WTC11 (cell line): ENCODE measurements around the gene CRTC3. TPM values are rescaled to one million over a fixed set of nuclear protein-coding genes. Genes with fewer than 3 reads are reported as not detected.

Source experiments
- ATAC-seq: fragments of 200-7000 bp; cut with Tn5 transposase; 2 replicates; pipeline ENCODE4 v1.10.0; 2021; ENCODE audit warnings: mild to moderate bottlenecking, moderate library complexity
- CTCF ChIA-PET: fragments of 300-600 bp; sonication (Branson Sonifier 250); formaldehyde crosslinking; loops from one replicate; lab custom pipeline; 2021; ENCODE audit warnings: antibody characterized with exemption; lab: Charles Lee
- POLR2A ChIA-PET: fragments of 350-600 bp; sonication (Branson Sonifier 250); formaldehyde crosslinking; loops from one replicate; lab custom pipeline; 2021; ENCODE audit warnings: antibody characterized with exemption; lab: Charles Lee
- DNase-seq: peaks from one replicate; pipeline ENCODE4 v3.0.0; 2021; ENCODE audit warnings: low spot score
- H3K27ac Mint-ChIP-seq: 2 replicates; pipeline ENCODE4 v1.8.0; 2021; ENCODE audit warnings: mixed read lengths
- H3K27me3 Mint-ChIP-seq: 2 replicates; pipeline ENCODE4 v1.8.0; 2021; ENCODE audit warnings: low read depth, mild to moderate bottlenecking, moderate library complexity, mixed read lengths
- H3K36me3 Mint-ChIP-seq: 2 replicates; pipeline ENCODE4 v1.8.0; 2021; ENCODE audit warnings: mixed read lengths
- H3K4me1 Mint-ChIP-seq: 2 replicates; pipeline ENCODE4 v1.8.0; 2022; ENCODE audit warnings: mixed read lengths
- H3K4me3 Mint-ChIP-seq: 2 replicates; pipeline ENCODE4 v1.8.0; 2021; ENCODE audit warnings: mild to moderate bottlenecking, moderate library complexity, mixed read lengths
- H3K9me3 Mint-ChIP-seq: 2 replicates; pipeline ENCODE4 v1.8.0; 2021; ENCODE audit warnings: mixed read lengths
- E2F1 ChIP-seq: sonication (generic); formaldehyde crosslinking; IDR thresholded peaks from 2 replicates; pipeline ENCODE4 v1.8.0; 2022; ENCODE audit warnings: mild to moderate bottlenecking, missing genetic modification reagents
- EMX1 ChIP-seq: fragments of 250-450 bp; sonication (Bioruptor Pico); IDR thresholded peaks from 2 replicates; pipeline ENCODE4 v1.8.0; 2021; ENCODE audit warnings: mild to moderate bottlenecking
- GABPB1 ChIP-seq: sonication (generic); formaldehyde crosslinking; IDR thresholded peaks from 2 replicates; pipeline ENCODE4 v1.8.1; 2023; ENCODE audit warnings: mild to moderate bottlenecking, missing genetic modification reagents
- NFATC4 ChIP-seq: fragments of 250-450 bp; sonication (Bioruptor Pico); IDR thresholded peaks from 2 replicates; pipeline ENCODE4 v1.9.0; 2021; ENCODE audit warnings: mild to moderate bottlenecking
- NFE2L1 ChIP-seq: sonication (generic); formaldehyde crosslinking; IDR thresholded peaks from 2 replicates; pipeline ENCODE4 v1.8.1; 2023; ENCODE audit warnings: missing genetic modification reagents
- NFYB ChIP-seq: sonication (generic); formaldehyde crosslinking; conservative IDR thresholded peaks from 2 replicates; pipeline ENCODE4 v1.8.0; 2022; ENCODE audit warnings: low read depth, missing genetic modification reagents
- OVOL2 ChIP-seq: fragments of 250-450 bp; sonication (Bioruptor Pico); IDR thresholded peaks from 2 replicates; pipeline ENCODE4 v1.9.0; 2021; ENCODE audit warnings: mild to moderate bottlenecking, borderline replicate concordance
- PRDM15 ChIP-seq: sonication (generic); formaldehyde crosslinking; IDR thresholded peaks from 2 replicates; pipeline ENCODE4 v1.8.0; 2022; ENCODE audit warnings: missing genetic modification reagents
- RELA ChIP-seq: sonication (generic); formaldehyde crosslinking; IDR thresholded peaks from 2 replicates; pipeline ENCODE4 v1.8.1; 2022; ENCODE audit warnings: missing genetic modification reagents, mild to moderate bottlenecking, borderline replicate concordance
- SMAD4 ChIP-seq: sonication (generic); formaldehyde crosslinking; IDR thresholded peaks from 2 replicates; pipeline ENCODE4 v1.8.0; 2022; ENCODE audit warnings: mild to moderate bottlenecking, missing genetic modification reagents
- SOX15 ChIP-seq: fragments of 250-450 bp; sonication (Bioruptor Pico); IDR thresholded peaks from 2 replicates; pipeline ENCODE4 v1.9.0; 2021; ENCODE audit warnings: mild to moderate bottlenecking
- TEAD1 ChIP-seq: sonication (generic); formaldehyde crosslinking; IDR thresholded peaks from 2 replicates; pipeline ENCODE4 v1.8.0; 2022; ENCODE audit warnings: mild to moderate bottlenecking, missing genetic modification reagents
- ZMAT4 ChIP-seq: fragments of 250-450 bp; sonication (Bioruptor Pico); IDR thresholded peaks from 2 replicates; pipeline ENCODE4 v1.9.0; 2021; ENCODE audit warnings: mild to moderate bottlenecking
- ZNF396 ChIP-seq: fragments of 250-450 bp; sonication (Bioruptor Pico); IDR thresholded peaks from 2 replicates; pipeline ENCODE4 v1.8.0; 2021; ENCODE audit warnings: mild to moderate bottlenecking, moderate library complexity, borderline replicate concordance
- ZNF423 ChIP-seq: fragments of 250-450 bp; sonication (Bioruptor Pico); IDR thresholded peaks from 2 replicates; pipeline ENCODE4 v2.1.2; 2022; ENCODE audit warnings: mild to moderate bottlenecking, moderate library complexity
- ZNF425 ChIP-seq: fragments of 250-450 bp; sonication (Bioruptor Pico); conservative IDR thresholded peaks from 2 replicates; pipeline ENCODE4 v1.9.0; 2021; ENCODE audit warnings: mild to moderate bottlenecking
- total RNA-seq: library from RNA; stranded (reverse); gene quantifications from 3 replicates; pipeline ENCODE4 v1.2.3, GENCODE V29; 2021
- TF ChIP-seq, protein P1 (sequence below): sonication (generic); formaldehyde crosslinking; IDR thresholded peaks from 2 replicates; pipeline ENCODE4 v1.8.0; 2023; ENCODE audit warnings: missing genetic modification reagents
- TF ChIP-seq, protein P2 (sequence below): sonication (generic); formaldehyde crosslinking; IDR thresholded peaks from 2 replicates; pipeline ENCODE4 v1.8.0; 2023; ENCODE audit warnings: missing genetic modification reagents, mild to moderate bottlenecking, borderline replicate concordance
- TF ChIP-seq, protein P3 (sequence below): sonication (generic); formaldehyde crosslinking; IDR thresholded peaks from 2 replicates; pipeline ENCODE4 v1.8.0; 2022; ENCODE audit warnings: mild to moderate bottlenecking, missing genetic modification reagents

The CRTC3 gene
- total RNA-seq, 1 experiment from 2014 or later, result 8.4 TPM

GRCh38 chr15:90519688-90520087, 10.0 kb upstream of the CRTC3 start:
- H3K27ac Mint-ChIP-seq, result no peak overlapping the region
- no peaks in the 10 kb centered on the region for H3K36me3 Mint-ChIP-seq
- no peaks in the 10 kb centered on the region for H3K9me3 Mint-ChIP-seq
- peaks cover 2% of the 10 kb centered on the region for H3K4me1 Mint-ChIP-seq
- DNase-seq (no peak), ATAC-seq (no peak)
- POLR2A ChIA-PET, result interaction anchor here (0.7 kb wide), 1 partner anchor 38 kb away, joined by 4 read pairs; no protein-coding TSS in a partner anchor
- CTCF ChIA-PET, result no interaction called here
- H3K4me3 Mint-ChIP-seq, result no peak overlapping the region
- H3K27me3 Mint-ChIP-seq, result no peaks in the 10 kb centered on the region
- TF ChIP-seq OVOL2 (CRISPR knock-in tag) (no peak), GABPB1 (CRISPR knock-in tag) (no peak), SOX15 (CRISPR knock-in tag) (no peak), EMX1 (CRISPR knock-in tag) (no peak), SMAD4 (CRISPR knock-in tag) (no peak), TEAD1 (CRISPR knock-in tag) (no peak), ZNF423 (CRISPR knock-in tag) (no peak), ZMAT4 (no peak), E2F1 (no peak), NFATC4 (CRISPR knock-in tag) (no peak), NFYB (CRISPR knock-in tag) (no peak), ZNF396 (CRISPR knock-in tag) (no peak), PRDM15 (no peak), NFE2L1 (no peak)
- TF ChIP-seq, protein P1, sequence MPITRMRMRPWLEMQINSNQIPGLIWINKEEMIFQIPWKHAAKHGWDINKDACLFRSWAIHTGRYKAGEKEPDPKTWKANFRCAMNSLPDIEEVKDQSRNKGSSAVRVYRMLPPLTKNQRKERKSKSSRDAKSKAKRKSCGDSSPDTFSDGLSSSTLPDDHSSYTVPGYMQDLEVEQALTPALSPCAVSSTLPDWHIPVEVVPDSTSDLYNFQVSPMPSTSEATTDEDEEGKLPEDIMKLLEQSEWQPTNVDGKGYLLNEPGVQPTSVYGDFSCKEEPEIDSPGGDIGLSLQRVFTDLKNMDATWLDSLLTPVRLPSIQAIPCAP (CRISPR knock-in tag), result no peak

- POLR2A ChIA-PET, result no interaction called here
- Mint-ChIP-seq H3K36me3 (no peaks in the 10 kb centered on the region), H3K9me3 (no peaks in the 10 kb centered on the region), H3K27ac (no peak overlapping the region), H3K4me3 (no peak overlapping the region), H3K4me1 (peaks cover 2% of the 10 kb centered on the region), H3K27me3 (no peaks in the 10 kb centered on the region)
- ATAC-seq (no peak), DNase-seq (no peak)
- CTCF ChIA-PET, result interaction anchor here (0.7 kb wide), 1 partner anchor 200 kb away, joined by 3 read pairs; no protein-coding TSS in a partner anchor
- no peak for TF ChIP-seq TEAD1 (CRISPR knock-in tag)
- no peak for TF ChIP-seq RELA (CRISPR knock-in tag)
- no peak for TF ChIP-seq ZNF425 (CRISPR knock-in tag)
- TF ChIP-seq, protein P1 (CRISPR knock-in tag), result no peak
- TF ChIP-seq, protein P2, sequence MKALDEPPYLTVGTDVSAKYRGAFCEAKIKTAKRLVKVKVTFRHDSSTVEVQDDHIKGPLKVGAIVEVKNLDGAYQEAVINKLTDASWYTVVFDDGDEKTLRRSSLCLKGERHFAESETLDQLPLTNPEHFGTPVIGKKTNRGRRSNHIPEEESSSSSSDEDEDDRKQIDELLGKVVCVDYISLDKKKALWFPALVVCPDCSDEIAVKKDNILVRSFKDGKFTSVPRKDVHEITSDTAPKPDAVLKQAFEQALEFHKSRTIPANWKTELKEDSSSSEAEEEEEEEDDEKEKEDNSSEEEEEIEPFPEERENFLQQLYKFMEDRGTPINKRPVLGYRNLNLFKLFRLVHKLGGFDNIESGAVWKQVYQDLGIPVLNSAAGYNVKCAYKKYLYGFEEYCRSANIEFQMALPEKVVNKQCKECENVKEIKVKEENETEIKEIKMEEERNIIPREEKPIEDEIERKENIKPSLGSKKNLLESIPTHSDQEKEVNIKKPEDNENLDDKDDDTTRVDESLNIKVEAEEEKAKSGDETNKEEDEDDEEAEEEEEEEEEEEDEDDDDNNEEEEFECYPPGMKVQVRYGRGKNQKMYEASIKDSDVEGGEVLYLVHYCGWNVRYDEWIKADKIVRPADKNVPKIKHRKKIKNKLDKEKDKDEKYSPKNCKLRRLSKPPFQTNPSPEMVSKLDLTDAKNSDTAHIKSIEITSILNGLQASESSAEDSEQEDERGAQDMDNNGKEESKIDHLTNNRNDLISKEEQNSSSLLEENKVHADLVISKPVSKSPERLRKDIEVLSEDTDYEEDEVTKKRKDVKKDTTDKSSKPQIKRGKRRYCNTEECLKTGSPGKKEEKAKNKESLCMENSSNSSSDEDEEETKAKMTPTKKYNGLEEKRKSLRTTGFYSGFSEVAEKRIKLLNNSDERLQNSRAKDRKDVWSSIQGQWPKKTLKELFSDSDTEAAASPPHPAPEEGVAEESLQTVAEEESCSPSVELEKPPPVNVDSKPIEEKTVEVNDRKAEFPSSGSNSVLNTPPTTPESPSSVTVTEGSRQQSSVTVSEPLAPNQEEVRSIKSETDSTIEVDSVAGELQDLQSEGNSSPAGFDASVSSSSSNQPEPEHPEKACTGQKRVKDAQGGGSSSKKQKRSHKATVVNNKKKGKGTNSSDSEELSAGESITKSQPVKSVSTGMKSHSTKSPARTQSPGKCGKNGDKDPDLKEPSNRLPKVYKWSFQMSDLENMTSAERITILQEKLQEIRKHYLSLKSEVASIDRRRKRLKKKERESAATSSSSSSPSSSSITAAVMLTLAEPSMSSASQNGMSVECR, result no peak
- TF ChIP-seq, protein P3, sequence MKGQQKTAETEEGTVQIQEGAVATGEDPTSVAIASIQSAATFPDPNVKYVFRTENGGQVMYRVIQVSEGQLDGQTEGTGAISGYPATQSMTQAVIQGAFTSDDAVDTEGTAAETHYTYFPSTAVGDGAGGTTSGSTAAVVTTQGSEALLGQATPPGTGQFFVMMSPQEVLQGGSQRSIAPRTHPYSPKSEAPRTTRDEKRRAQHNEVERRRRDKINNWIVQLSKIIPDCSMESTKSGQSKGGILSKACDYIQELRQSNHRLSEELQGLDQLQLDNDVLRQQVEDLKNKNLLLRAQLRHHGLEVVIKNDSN (CRISPR knock-in tag), result no peak
These were observed 9.4 kb upstream of the CRTC3 start for GRCh38 chr15:90520365-90520764.
